Heart left ventricle (tissue), 13 donors: ENCODE measurements around the gene GPR156.

ENCODE experiments used
- CTCF ChIP-seq, 12 donors: fragments of 200-600 bp; sonication (generic) in 4 of 12; IDR thresholded peaks; one replicate each; pipeline versions ENCODE4 v1.5.0 to v1.8.0; 2018 to 2022; ENCODE audit warnings: antibody characterized with exemption in 12 of 12, mild to moderate bottlenecking in 5 of 12
- POLR2A ChIP-seq, 2 donors: fragments of 450-650 bp; IDR thresholded peaks; one replicate each; pipeline ENCODE4 v1.6.1; 2017; ENCODE audit warnings: antibody characterized with exemption in 2 of 2, mild to moderate bottlenecking in 2 of 2, moderate library complexity in 2 of 2
- donor health status: ischemic (EF 13 %, LVEDD 7.1; RV severe dilation, severe dysfunction).
- donor health status: DM: no; HTN: yes; CAD: no.
- donor health status: DM: no; HTN: no; CAD: no.
- donor health status: ischemic (EF 25% LVEDD 6.9; RV normal size, moderate dysfunction).
- donor health status: ischemic (EF 25% LVEDD 5.7; RV mildly dilated, moderate dysfunction).
- donor health status: ischemic (EF 35%, LVEDD 5.7; RV mildly dilated, moderate dysfunction).
- donor health status: nonischemic (EF 11% LVEDD 7.7; RV severe dilation, severe dysfunction).
- donor health status: DM: yes; HTN: yes; CAD: no.
- donor health status: PGD.
- donor health status: ischemic (EF 29% LVEDD 5.4; RV normal size, mild dysfunction).
- donor health status: nonischemic (EF 23%, LVEDD 6.1; RV moderate dilation, normal function).

DNA sequence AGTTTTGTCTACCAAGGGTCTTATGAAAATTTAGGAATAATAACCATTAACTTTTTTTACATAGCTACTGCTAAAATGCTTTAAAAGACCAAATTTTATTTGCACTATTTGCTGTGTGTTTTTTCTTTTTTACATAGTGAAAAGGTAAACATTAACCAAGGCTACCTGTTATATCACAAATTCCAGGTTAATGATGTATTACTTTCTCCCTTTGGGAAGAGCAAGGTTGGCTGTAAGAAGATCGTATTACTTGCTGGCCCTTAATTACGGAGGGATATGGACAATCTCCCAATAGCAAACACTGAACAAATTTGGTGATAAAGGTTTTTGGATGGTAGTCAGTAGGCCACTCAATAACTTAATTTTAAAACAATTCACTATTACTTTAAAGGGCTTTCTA is 41.8 kb upstream of the GPR156 start:
- TF ChIP-seq POLR2A (IDR thresholded peaks at IDR 0.05) (no peak), CTCF (IDR thresholded peaks at IDR 0.05) (no peak)
